BLaER1 treated with 17β-estradiol and CSF1 and Interleukin-3, amounts not matched to agents 10 nM and 100 nM (cell line): ENCODE data around the gene PIP5K1B.
A peak's percentile ranks its signal among the peaks of the same experiment; 100 is the strongest.
"Not testable (repeated sequence)": the region's sequence is repeated elsewhere in the genome, so short reads cannot be mapped to it uniquely, and the experiment has no call there.

ENCODE experiments used
- H3K27ac ChIP-seq, 11 experiments: shearing (Covaris generic); formaldehyde crosslinking; 2 replicates each; pipeline ENCODE4 v1.8.1; 2022
- H3K27me3 ChIP-seq, 11 experiments: shearing (Covaris generic); formaldehyde crosslinking; 2 replicates each; pipeline ENCODE4 v1.8.1; 2022
- H3K36me3 ChIP-seq, 11 experiments: shearing (Covaris generic); formaldehyde crosslinking; 2 replicates each; pipeline ENCODE4 v1.8.1; 2022
- H3K4me1 ChIP-seq, 10 experiments: shearing (Covaris generic); formaldehyde crosslinking; 2 replicates each; pipeline ENCODE4 v1.8.1; 2022
- H3K4me2 ChIP-seq, 11 experiments: shearing (Covaris generic); formaldehyde crosslinking; 2 replicates each; pipeline ENCODE4 v1.8.1; 2022
- H3K4me3 ChIP-seq, 10 experiments: shearing (Covaris generic); formaldehyde crosslinking; 2 replicates each; pipeline ENCODE4 v1.8.1; 2022
- H3K9ac ChIP-seq, 11 experiments: shearing (Covaris generic); formaldehyde crosslinking; 2 replicates each; pipeline ENCODE4 v1.8.1; 2022
- H3K9me3 ChIP-seq, 11 experiments: shearing (Covaris generic); formaldehyde crosslinking; replicated peaks in 1 of 11; 2 replicates each; pipeline ENCODE4 v1.8.1; 2022
- H4K20me1 ChIP-seq, 11 experiments: shearing (Covaris generic); formaldehyde crosslinking; 2 replicates each; pipeline ENCODE4 v1.8.1; 2022
- Cebpa-rat ChIP-seq, 11 experiments: shearing (Covaris generic); IDR thresholded peaks; 2 replicates each; pipeline ENCODE4 v1.8.1; 2022

Gene PIP5K1B

GRCh38 chr9:68981789-68982188, 276.7 kb downstream of the PIP5K1B start:
- H3K36me3 ChIP-seq: no peaks in the 10 kb centered on the region
- no peaks in the 10 kb centered on the region for H4K20me1 ChIP-seq
- H3K9me3 ChIP-seq: peaks cover 0 to 9% (median 2%) of the 10 kb centered on the region in 11 experiments; a peak in 6 of 22 replicates
- no peak overlapping the region for H3K27ac ChIP-seq
- H3K4me3 ChIP-seq: no peak overlapping the region
- H3K4me2 ChIP-seq: peak overlapping the region in 10 of 11 experiments; percentile 15 to 81 (median 70); a peak in 19 of 22 replicates
- TF ChIP-seq Cebpa-rat (IDR thresholded peaks at IDR 0.05): no peak
- H3K4me1 ChIP-seq: peaks cover 21 to 48% (median 42%) of the 10 kb centered on the region in 10 experiments
- peak overlapping the region in 1 of 11 experiments; percentile 60; a peak in 1 of 22 replicates for H3K9ac ChIP-seq
- H3K27me3 ChIP-seq: no peaks in the 10 kb centered on the region

GRCh38 chr9:68983008-68983411, 278.0 kb downstream of the PIP5K1B start:
- H3K9ac ChIP-seq: no peak overlapping the region
- H3K4me2 ChIP-seq: peak overlapping the region in 6 of 11 experiments; percentile 10 to 81 (median 66); a peak in 7 of 22 replicates
- no peaks in the 10 kb centered on the region for H4K20me1 ChIP-seq
- no peaks in the 10 kb centered on the region for H3K27me3 ChIP-seq
- TF ChIP-seq Cebpa-rat (IDR thresholded peaks at IDR 0.05): no peak
- no peak overlapping the region for H3K27ac ChIP-seq
- H3K4me1 ChIP-seq: peaks cover 21 to 48% (median 39%) of the 10 kb centered on the region in 10 experiments
- no peaks in the 10 kb centered on the region for H3K9me3 ChIP-seq
- no peak overlapping the region for H3K4me3 ChIP-seq
- no peaks in the 10 kb centered on the region for H3K36me3 ChIP-seq

- Histone ChIP-seq H3K9ac (no peak overlapping the region), H4K20me1 (no peaks in the 10 kb centered on the region), H3K4me1 (peaks cover 15 to 48% (median 38%) of the 10 kb centered on the region in 10 experiments), H3K27ac (no peak overlapping the region), H3K9me3 (no peaks in the 10 kb centered on the region), H3K36me3 (no peaks in the 10 kb centered on the region), H3K4me2 (peak overlapping the region in 3 of 11 experiments; percentile 48 to 81 (median 60); a peak in 4 of 22 replicates), H3K4me3 (no peak overlapping the region), H3K27me3 (no peaks in the 10 kb centered on the region)
- TF ChIP-seq Cebpa-rat (IDR thresholded peaks at IDR 0.05): no peak
Measured at GRCh38 chr9:68983522-68984424, 278.7 kb downstream of the PIP5K1B start.

GRCh38 chr9:68986949-68987348, 281.9 kb downstream of the PIP5K1B start:
- H3K9me3 ChIP-seq, H3K9ac ChIP-seq, H3K36me3 ChIP-seq, H4K20me1 ChIP-seq, H3K27me3 ChIP-seq, H3K4me2 ChIP-seq, H3K4me3 ChIP-seq, H3K27ac ChIP-seq: not testable (repeated sequence)
- peaks cover 2 to 18% (median 10%) of the 10 kb centered on the region in 10 experiments for H3K4me1 ChIP-seq

- TF ChIP-seq Cebpa-rat (IDR thresholded peaks at IDR 0.05): no peak
- H3K9me3 ChIP-seq: no peaks in the 10 kb centered on the region
Measured at GRCh38 chr9:68991457-68991856, 286.4 kb downstream of the PIP5K1B start.

GRCh38 chr9:68995776-68996175, 290.7 kb downstream of the PIP5K1B start:
- H3K27me3 ChIP-seq: no peaks in the 10 kb centered on the region
- no peak overlapping the region for H3K9ac ChIP-seq
- H3K4me2 ChIP-seq: no peak overlapping the region
- H3K4me1 ChIP-seq: peaks cover 11 to 17% (median 16%) of the 10 kb centered on the region in 10 experiments; a peak in 19 of 20 replicates
- no peaks in the 10 kb centered on the region for H4K20me1 ChIP-seq
- H3K27ac ChIP-seq: no peak overlapping the region
- no peak overlapping the region for H3K4me3 ChIP-seq
- no peak for TF ChIP-seq Cebpa-rat (IDR thresholded peaks at IDR 0.05)
- H3K9me3 ChIP-seq: no peaks in the 10 kb centered on the region
- no peaks in the 10 kb centered on the region for H3K36me3 ChIP-seq

More at GRCh38 chr9:68991457-68991856, 286.4 kb downstream of the PIP5K1B start:
- no peaks in the 10 kb centered on the region for H3K36me3 ChIP-seq
- H3K4me3 ChIP-seq: no peak overlapping the region
- no peak overlapping the region for H3K9ac ChIP-seq
- H3K27me3 ChIP-seq: no peaks in the 10 kb centered on the region
- H3K27ac ChIP-seq: no peak overlapping the region
- no peak overlapping the region for H3K4me2 ChIP-seq
- H4K20me1 ChIP-seq: no peaks in the 10 kb centered on the region
- no peaks in the 10 kb centered on the region for H3K4me1 ChIP-seq

- Histone ChIP-seq H4K20me1 (no peaks in the 10 kb centered on the region), H3K4me1 (peaks cover 11 to 17% (median 16%) of the 10 kb centered on the region in 10 experiments; a peak in 19 of 20 replicates), H3K27me3 (no peaks in the 10 kb centered on the region), H3K4me3 (no peak overlapping the region), H3K36me3 (no peaks in the 10 kb centered on the region), H3K9ac (no peak overlapping the region), H3K4me2 (no peak overlapping the region), H3K27ac (no peak overlapping the region), H3K9me3 (no peaks in the 10 kb centered on the region)
- TF ChIP-seq Cebpa-rat (IDR thresholded peaks at IDR 0.05): no peak
Measured at GRCh38 chr9:68996462-68996861, 291.4 kb downstream of the PIP5K1B start.

GRCh38 chr9:68997666-68998065, 292.6 kb downstream of the PIP5K1B start:
- TF ChIP-seq Cebpa-rat (IDR thresholded peaks at IDR 0.05): no peak
- Histone ChIP-seq H3K9me3 (no peaks in the 10 kb centered on the region), H3K4me2 (no peak overlapping the region), H3K9ac (no peak overlapping the region), H4K20me1 (no peaks in the 10 kb centered on the region), H3K4me3 (no peak overlapping the region), H3K4me1 (peaks cover 11 to 17% (median 16%) of the 10 kb centered on the region in 10 experiments; a peak in 19 of 20 replicates), H3K27ac (no peak overlapping the region), H3K27me3 (no peaks in the 10 kb centered on the region), H3K36me3 (no peaks in the 10 kb centered on the region)

- H3K27me3 ChIP-seq: no peaks in the 10 kb centered on the region
- H3K9me3 ChIP-seq: no peaks in the 10 kb centered on the region
- no peak for TF ChIP-seq Cebpa-rat (IDR thresholded peaks at IDR 0.05)
- no peaks in the 10 kb centered on the region for H3K36me3 ChIP-seq
- H3K9ac ChIP-seq: no peak overlapping the region
- H3K4me3 ChIP-seq: no peak overlapping the region
- peak overlapping the region in 10 of 11 experiments; percentile 5 to 67 (median 43); a peak in 21 of 22 replicates for H3K4me2 ChIP-seq
- H3K27ac ChIP-seq: 0 out of 22 replicates have a peak overlapping the region, but pooled peaks of 1 of the 11 experiments have one; percentile 17
- peaks cover 11 to 17% (median 16%) of the 10 kb centered on the region in 10 experiments; a peak in 19 of 20 replicates for H3K4me1 ChIP-seq
- no peaks in the 10 kb centered on the region for H4K20me1 ChIP-seq
Measured at GRCh38 chr9:68998385-68998784, 293.3 kb downstream of the PIP5K1B start.
